Activated CD4-positive, alpha-beta T cell treated with anti-CD3 and anti-CD28 coated beads for 24 hours (primary cell): ENCODE data around the gene GRIK3.

Experiments
- DNase-seq, 2 donors: peaks; one replicate each; pipeline ENCODE4 v3.0.0-alpha.2; 2020; ENCODE audit warnings: low read depth in 2 of 2

The GRIK3 gene

GRCh38 chr1:36766481-36766880, 267.8 kb downstream of the GRIK3 start:
- no peak for DNase-seq

DNA sequence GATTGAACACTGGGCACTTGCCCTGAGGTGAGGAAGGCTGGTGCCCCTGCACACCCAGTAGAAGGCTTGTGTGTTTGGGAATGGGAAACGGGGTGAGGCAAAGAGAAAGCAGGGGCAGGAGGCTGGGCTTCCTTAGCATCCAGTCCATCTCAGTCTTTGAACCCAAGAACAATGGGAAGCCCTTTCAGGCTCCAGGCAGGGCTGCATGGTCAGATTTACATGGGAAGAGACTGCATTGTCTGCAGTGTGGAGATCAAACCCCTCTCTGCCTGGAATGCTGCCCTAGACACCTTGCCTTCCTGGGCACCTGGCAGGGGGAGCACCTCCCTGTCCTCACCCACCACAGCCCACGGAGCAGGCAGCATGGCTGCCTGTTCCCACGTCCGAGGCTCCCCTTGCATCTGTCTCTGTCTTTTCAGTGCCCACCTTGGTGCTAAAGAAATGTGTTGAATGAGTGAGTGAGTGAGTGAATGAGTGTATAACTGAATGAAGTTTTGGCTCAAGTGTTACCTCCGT, 268.5 kb downstream of the GRIK3 start:
- no peak for DNase-seq

DNA sequence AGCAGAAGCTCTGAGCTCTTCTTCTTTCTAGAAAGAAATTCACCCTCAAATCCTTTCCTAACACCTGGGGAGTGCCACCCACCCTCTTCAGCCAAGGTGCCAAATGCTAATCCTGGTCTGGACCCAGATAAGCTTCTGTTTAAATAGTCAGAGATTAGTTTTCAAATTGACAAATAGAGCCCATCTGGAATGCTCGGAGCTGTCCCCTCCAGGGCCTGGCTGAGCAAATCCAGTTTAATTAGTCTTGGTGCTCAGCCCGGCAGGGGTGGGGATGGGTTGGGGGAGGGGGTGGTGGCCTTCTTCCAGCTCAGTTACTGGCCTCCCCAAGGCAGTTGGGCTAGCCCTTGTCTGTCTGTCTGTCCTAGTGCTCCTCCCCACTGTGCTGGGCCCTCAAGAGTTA, 269.5 kb downstream of the GRIK3 start:
- no peak for DNase-seq

DNA sequence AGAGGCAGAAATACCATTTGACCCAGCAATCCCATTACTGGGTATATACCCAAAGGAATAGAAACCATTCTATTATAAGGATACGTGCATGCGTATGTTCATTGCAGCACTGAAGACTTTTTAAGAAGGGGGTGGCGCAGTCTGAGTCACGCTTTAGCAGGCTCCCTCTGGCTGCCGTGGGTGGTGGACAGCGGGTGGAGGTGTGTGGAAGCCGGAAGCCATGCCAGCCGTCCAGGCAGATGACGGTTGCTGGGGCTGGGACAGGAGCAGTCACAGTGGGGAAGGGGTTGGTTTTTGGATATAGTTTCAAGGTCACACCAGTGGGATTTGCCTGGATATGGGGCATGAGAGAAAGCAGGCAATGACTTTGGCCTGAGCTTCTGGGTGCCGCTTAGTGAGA, 270.5 kb downstream of the GRIK3 start:
- no peak for DNase-seq

DNA sequence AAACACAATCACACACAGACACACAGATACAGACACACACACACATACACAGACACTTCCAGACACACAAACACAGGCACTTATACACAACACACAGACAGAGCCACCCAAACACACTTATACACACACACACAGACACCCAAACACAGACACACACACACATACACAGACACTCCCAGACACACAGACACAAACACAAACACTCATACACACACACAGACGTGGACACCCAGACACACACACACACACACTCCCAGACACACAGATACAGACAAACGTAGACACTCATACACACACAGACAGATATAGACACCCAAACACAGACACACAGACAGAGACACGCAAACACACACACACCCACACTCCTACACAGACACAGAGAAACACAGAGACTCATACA, 272.1 kb downstream of the GRIK3 start:
- DNase-seq: no peak

- DNase-seq: no peak
Observed at GRCh38 chr1:36761113-36761512, 273.2 kb downstream of the GRIK3 start.

GRCh38 chr1:36760081-36760480, 274.2 kb downstream of the GRIK3 start:
- DNase-seq: no peak

GRCh38 chr1:36759355-36759754, 275.0 kb downstream of the GRIK3 start:
- DNase-seq: no peak

- no peak for DNase-seq
Observed at GRCh38 chr1:36755303-36756230, 278.7 kb downstream of the GRIK3 start.

DNA sequence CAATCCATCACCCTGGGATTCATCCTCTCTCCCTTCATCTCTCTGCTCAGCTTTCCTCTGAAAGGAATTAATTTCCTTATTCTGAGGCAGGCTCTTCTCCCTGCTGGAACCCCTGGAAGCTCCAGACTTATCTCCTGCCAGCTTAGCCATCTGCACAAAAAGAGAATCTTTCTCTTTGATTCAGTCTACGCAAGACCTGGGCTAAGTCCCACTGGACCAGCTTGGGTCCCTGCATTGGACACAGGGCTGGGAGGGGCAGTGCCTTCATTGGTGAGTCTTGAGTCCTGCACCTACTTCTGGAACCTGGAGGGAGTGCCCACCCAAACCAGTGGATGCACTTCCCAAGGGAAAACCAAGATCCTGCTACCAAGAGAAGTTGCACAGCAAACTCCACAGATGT, 279.9 kb downstream of the GRIK3 start:
- DNase-seq: no peak

- no peak for DNase-seq
Observed at GRCh38 chr1:36753451-36753850, 280.9 kb downstream of the GRIK3 start.

GRCh38 chr1:36752891-36753361, 281.4 kb downstream of the GRIK3 start:
- DNase-seq: no peak

DNA sequence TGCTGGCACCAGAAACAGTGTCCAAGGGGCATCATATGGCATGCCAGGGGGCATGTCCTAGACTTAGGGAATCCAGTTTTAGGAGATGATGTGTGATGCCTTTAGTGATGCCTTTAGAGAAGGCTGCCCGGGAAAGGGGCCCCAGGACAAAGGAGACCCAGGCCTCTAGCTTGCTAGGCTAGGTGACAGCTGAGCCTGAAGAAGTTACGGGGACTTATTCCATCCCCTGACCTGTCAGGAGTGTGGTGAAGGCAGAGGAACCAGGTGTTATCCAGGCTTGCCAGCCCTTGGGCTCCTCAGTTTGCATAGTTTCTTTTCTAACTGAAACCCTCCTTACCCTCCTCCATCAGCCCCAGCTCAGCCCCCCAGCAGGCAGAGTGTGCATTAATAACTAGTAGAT, 281.9 kb downstream of the GRIK3 start:
- no peak for DNase-seq

GRCh38 chr1:36751525-36751924, 282.8 kb downstream of the GRIK3 start:
- DNase-seq: no peak

DNA sequence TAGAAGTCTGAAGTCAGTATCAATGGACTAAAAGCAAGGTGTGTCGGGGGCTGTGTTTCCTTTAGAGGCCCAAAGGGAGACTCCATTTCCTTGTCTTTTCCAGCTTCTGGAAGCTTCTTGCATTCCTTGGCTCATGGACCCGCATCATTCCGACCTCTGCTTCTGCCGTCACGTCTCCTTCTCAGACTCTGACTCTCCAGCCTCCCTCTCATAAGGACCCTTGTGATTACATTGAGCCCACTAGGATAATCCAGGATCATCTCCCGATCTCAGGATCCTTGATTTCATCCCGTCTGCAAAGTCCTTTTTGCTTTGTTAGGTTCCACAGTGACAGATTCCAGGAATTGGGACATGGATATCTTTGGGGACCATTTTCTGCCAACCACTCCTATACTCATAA, 285.8 kb downstream of the GRIK3 start:
- no peak for DNase-seq
